GM12874 (cell line): ENCODE measurements around the gene GAPDHS.

Experiments used
- CTCF ChIP-seq: IDR thresholded peaks from 2 replicates; pipeline ENCODE4 v1.5.1; 2011; ENCODE audit warnings: low read depth, mild to moderate bottlenecking, control low read depth, low read length, moderate library complexity; ENCODE audit not compliant: insufficient read depth

Gene GAPDHS

GRCh38 chr19:35565016-35565856, 32.0 kb downstream of the GAPDHS start:
- no peak for TF ChIP-seq CTCF

GRCh38 chr19:35566738-35567137, 33.5 kb downstream of the GAPDHS start:
- no peak for TF ChIP-seq CTCF

GRCh38 chr19:35569281-35569781, 36.1 kb downstream of the GAPDHS start:
- no peak for TF ChIP-seq CTCF

- no peak for TF ChIP-seq CTCF
These were observed 38.2 kb downstream of the GAPDHS start for GRCh38 chr19:35571406-35571965.

GRCh38 chr19:35577918-35578317, 44.7 kb downstream of the GAPDHS start:
- no peak for TF ChIP-seq CTCF

- TF ChIP-seq CTCF, result no peak
These were observed 45.5 kb downstream of the GAPDHS start for GRCh38 chr19:35578707-35579106.

GRCh38 chr19:35582760-35583159, 49.5 kb downstream of the GAPDHS start:
- TF ChIP-seq CTCF, result no peak
